ENCODE data around the gene CFAP68.

The CFAP68 gene

GRCh38 chr11:111920908-111921307 lies 41.6 kb downstream of the CFAP68 start:
- in situ Hi-C loops (cut with MboI; ENCODE audit: low pct_unique_long_range_greater_than_20kb, low sequenced_read_pairs, unreplicated experiment), result no loop called here

GRCh38 chr11:111921541-111922230 lies 42.3 kb downstream of the CFAP68 start:
- in situ Hi-C loops (cut with MboI; ENCODE audit: low pct_unique_long_range_greater_than_20kb, low sequenced_read_pairs, unreplicated experiment), result no loop called here
- DNase-seq (ENCODE audit: low spot score), result no peak
- TF ChIP-seq, protein P1, sequence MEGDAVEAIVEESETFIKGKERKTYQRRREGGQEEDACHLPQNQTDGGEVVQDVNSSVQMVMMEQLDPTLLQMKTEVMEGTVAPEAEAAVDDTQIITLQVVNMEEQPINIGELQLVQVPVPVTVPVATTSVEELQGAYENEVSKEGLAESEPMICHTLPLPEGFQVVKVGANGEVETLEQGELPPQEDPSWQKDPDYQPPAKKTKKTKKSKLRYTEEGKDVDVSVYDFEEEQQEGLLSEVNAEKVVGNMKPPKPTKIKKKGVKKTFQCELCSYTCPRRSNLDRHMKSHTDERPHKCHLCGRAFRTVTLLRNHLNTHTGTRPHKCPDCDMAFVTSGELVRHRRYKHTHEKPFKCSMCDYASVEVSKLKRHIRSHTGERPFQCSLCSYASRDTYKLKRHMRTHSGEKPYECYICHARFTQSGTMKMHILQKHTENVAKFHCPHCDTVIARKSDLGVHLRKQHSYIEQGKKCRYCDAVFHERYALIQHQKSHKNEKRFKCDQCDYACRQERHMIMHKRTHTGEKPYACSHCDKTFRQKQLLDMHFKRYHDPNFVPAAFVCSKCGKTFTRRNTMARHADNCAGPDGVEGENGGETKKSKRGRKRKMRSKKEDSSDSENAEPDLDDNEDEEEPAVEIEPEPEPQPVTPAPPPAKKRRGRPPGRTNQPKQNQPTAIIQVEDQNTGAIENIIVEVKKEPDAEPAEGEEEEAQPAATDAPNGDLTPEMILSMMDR (IDR thresholded peaks at IDR 0.05; ENCODE audit: extremely low read depth, insufficient read depth, missing control alignments), result no peak

More at GRCh38 chr11:111920908-111921307, 41.6 kb downstream of the CFAP68 start:
- no peak for DNase-seq (ENCODE audit: low spot score)
- TF ChIP-seq, protein P1 (IDR thresholded peaks at IDR 0.05; ENCODE audit: extremely low read depth, insufficient read depth, missing control alignments), result no peak

DNA sequence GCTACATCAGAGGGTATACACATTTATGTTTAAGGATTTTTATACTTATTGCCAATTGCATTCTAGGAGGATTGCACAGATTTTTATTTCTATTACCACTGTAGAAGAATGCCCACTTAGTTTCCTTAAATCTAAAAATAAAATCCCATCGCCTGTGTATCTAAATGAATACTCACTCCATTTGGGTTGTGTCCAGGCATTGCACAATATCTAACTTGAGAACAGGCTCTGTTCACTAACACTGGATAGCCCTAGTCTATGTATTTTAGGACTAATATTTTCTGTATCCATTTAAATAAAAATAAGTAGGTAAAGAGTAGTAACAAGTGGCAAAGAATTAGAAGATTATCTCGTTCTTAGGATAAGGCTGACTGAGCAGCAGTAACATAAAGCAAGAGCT lies 43.5 kb downstream of the CFAP68 start:
- in situ Hi-C loops (cut with MboI; ENCODE audit: low pct_unique_long_range_greater_than_20kb, low sequenced_read_pairs, unreplicated experiment), result no loop called here
- DNase-seq (ENCODE audit: low spot score), result no peak
- TF ChIP-seq, protein P1 (IDR thresholded peaks at IDR 0.05; ENCODE audit: extremely low read depth, insufficient read depth, missing control alignments), result no peak

- in situ Hi-C loops (cut with MboI; ENCODE audit: low pct_unique_long_range_greater_than_20kb, low sequenced_read_pairs, unreplicated experiment), result no loop called here
- no peak for DNase-seq (ENCODE audit: low spot score)
- TF ChIP-seq, protein P1 (IDR thresholded peaks at IDR 0.05; ENCODE audit: extremely low read depth, insufficient read depth, missing control alignments), result no peak
These were observed 44.0 kb downstream of the CFAP68 start for GRCh38 chr11:111923351-111923788.

DNA sequence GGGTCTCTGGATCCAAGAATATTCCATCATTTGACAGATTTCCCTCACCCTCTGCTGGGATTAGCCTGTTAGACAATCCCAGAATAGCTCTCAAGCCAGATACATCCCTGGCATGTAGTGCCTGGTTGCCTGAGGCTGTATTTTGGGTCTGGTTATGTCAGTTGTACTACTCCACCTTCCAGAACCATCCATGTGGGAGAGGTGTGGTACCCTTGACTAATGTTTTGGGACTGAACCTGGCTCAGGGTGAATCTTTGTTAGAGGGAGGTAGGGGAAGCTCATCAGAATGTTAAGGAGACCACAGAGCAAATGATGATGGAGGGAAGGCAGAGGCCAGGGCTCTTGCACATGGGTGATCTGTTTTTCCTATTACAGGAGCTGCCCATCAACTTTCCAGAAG lies 44.6 kb downstream of the CFAP68 start:
- TF ChIP-seq, protein P1 (IDR thresholded peaks at IDR 0.05; ENCODE audit: extremely low read depth, insufficient read depth, missing control alignments), result no peak
- in situ Hi-C loops (cut with MboI; ENCODE audit: low pct_unique_long_range_greater_than_20kb, low sequenced_read_pairs, unreplicated experiment), result no loop called here
- no peak for DNase-seq (ENCODE audit: low spot score)

DNA sequence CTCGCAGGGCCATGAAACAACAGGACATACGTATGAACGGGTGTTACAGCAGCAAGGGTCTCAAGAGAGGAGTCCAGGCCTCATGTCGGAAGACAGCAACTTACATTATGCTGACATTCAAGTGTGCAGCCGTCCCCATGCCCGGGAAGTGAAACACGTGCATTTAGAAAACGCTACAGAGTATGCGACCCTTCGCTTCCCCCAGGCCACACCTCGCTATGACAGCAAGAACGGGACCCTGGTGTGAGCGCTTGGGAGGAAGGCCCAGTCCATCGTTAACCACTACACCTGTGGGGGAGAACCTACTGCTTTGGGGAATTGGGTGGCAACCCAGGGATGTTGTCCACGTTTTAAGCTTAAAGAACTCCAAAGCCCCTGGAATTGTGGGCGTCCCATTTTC lies 46.6 kb downstream of the CFAP68 start:
- DNase-seq (ENCODE audit: low spot score), result no peak
- TF ChIP-seq, protein P1 (IDR thresholded peaks at IDR 0.05; ENCODE audit: extremely low read depth, insufficient read depth, missing control alignments), result no peak
- in situ Hi-C loops (cut with MboI; ENCODE audit: low pct_unique_long_range_greater_than_20kb, low sequenced_read_pairs, unreplicated experiment), result no loop called here

Data from GM13977 (cell line).